Measurements from ENCODE around the gene SYT2.

Gene SYT2

DNA sequence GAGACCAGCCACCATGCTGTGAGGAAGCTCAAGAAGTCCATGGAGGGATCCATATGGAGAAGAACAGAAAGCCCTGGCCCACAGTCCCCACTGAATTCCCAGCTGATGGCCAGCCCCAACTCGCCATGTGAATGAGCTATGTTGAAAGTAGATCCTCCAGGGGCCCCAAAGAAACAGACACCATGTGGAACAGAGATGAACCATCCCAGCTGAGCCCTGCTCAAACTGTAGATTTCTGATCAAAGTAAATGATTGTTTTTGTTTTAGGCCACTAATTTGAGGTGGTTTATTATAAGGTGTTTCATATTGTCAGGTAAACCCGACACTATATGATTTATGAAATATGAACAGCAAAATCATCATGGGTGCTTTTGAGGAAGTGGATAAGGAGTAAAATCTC lies 32.8 kb downstream of the SYT2 start:
- H3K4me3 ChIP-seq (ENCODE audit: low read depth, low read length): no peak overlapping the region
- H3K36me3 ChIP-seq (ENCODE audit: control insufficient read depth, insufficient read depth, low read length): no peaks in the 10 kb centered on the region
- no peaks in the 10 kb centered on the region for H3K9me3 ChIP-seq (ENCODE audit: control insufficient read depth, insufficient read depth, low read length)
- no peak overlapping the region for H3K9ac ChIP-seq (ENCODE audit: low read depth, low read length)
- peaks cover 4% of the 10 kb centered on the region; the same call in 1 of the 2 replicates for H3K4me1 ChIP-seq (ENCODE audit: control insufficient read depth, insufficient read depth, low read length)
- H3K27ac ChIP-seq (ENCODE audit: low read depth, low read length): no peak overlapping the region
- H3K27me3 ChIP-seq (ENCODE audit: control insufficient read depth, insufficient read depth, low read length): no peaks in the 10 kb centered on the region

DNA sequence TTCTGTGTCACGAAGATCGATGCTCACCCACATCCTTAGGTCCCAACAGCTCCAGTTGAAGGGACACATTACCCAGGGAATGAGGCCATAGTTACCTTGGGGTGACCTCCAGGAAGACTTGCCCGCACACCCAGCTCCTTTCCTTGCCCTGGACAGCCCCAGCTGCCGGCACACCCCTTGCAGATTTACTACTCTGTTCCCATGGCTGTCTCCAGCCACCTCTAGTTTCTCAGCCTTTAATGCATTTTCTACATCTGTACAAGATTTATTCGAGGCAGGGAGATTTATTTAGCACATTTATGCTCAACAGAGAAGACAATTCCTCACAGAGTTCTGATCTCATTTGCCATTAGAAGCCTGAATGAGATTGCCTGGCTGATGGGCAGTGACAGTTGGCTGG lies 36.7 kb downstream of the SYT2 start:
- no peaks in the 10 kb centered on the region for H3K4me1 ChIP-seq (ENCODE audit: control insufficient read depth, insufficient read depth, low read length)
- no peak overlapping the region for H3K9ac ChIP-seq (ENCODE audit: low read depth, low read length)
- H3K4me3 ChIP-seq (ENCODE audit: low read depth, low read length): no peak overlapping the region
- H3K36me3 ChIP-seq (ENCODE audit: control insufficient read depth, insufficient read depth, low read length): no peaks in the 10 kb centered on the region
- H3K9me3 ChIP-seq (ENCODE audit: control insufficient read depth, insufficient read depth, low read length): no peaks in the 10 kb centered on the region
- no peaks in the 10 kb centered on the region for H3K27me3 ChIP-seq (ENCODE audit: control insufficient read depth, insufficient read depth, low read length)
- no peak overlapping the region for H3K27ac ChIP-seq (ENCODE audit: low read depth, low read length)

DNA sequence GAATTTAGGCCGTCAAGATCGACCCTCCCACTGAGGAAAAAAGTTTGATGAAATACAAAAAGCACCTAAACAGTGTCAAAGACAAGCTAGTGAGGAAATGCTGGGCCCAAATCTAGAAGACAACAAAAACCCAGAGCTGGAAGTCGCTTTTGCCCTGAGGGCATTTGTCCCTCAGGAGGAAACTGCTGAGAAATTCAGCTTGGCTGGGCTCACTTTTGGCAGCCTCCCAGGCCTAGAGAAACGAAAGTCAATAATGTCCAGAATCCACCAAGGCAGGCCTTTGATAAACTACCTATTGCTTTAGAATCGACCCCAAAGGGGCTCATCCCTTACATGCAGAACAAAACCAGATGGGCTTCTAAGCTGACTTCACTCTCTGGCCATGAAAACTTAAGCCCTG lies 38.9 kb downstream of the SYT2 start:
- H3K27me3 ChIP-seq (ENCODE audit: control insufficient read depth, insufficient read depth, low read length): no peaks in the 10 kb centered on the region

DNA sequence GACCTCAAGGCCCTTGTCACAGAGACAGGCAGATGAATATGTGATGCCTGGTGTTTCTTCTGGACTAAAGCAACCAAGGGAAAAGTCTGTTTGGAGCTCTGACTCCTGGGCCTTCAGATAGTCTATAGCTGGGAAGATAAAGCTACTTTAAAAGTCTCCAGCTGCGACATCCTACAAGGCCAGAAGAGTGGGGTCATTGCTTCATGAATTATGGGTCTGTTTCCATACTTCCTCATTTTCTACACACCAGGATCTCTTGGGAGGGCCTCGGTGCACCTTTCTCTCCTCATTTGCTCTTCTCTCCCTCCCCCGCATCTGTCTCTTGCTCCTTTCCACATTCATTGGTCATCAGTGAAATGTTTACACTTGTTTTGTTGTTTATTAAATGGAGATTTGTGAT lies 44.8 kb downstream of the SYT2 start:
- Histone ChIP-seq H3K9me3 (ENCODE audit: control insufficient read depth, insufficient read depth, low read length) (no peaks in the 10 kb centered on the region), H3K4me3 (ENCODE audit: low read depth, low read length) (no peak overlapping the region), H3K9ac (ENCODE audit: low read depth, low read length) (no peak overlapping the region), H3K4me1 (ENCODE audit: control insufficient read depth, insufficient read depth, low read length) (no peaks in the 10 kb centered on the region), H3K36me3 (ENCODE audit: control insufficient read depth, insufficient read depth, low read length) (no peaks in the 10 kb centered on the region), H3K27ac (ENCODE audit: low read depth, low read length) (no peak overlapping the region), H3K27me3 (ENCODE audit: control insufficient read depth, insufficient read depth, low read length) (no peaks in the 10 kb centered on the region)

More for the DNA sequence above, 38.9 kb downstream of the SYT2 start:
- no peak overlapping the region for H3K27ac ChIP-seq (ENCODE audit: low read depth, low read length)
- no peak overlapping the region for H3K9ac ChIP-seq (ENCODE audit: low read depth, low read length)
- H3K4me3 ChIP-seq (ENCODE audit: low read depth, low read length): no peak overlapping the region
- H3K36me3 ChIP-seq (ENCODE audit: control insufficient read depth, insufficient read depth, low read length): no peaks in the 10 kb centered on the region
- no peaks in the 10 kb centered on the region for H3K4me1 ChIP-seq (ENCODE audit: control insufficient read depth, insufficient read depth, low read length)
- no peaks in the 10 kb centered on the region for H3K9me3 ChIP-seq (ENCODE audit: control insufficient read depth, insufficient read depth, low read length)

DNA sequence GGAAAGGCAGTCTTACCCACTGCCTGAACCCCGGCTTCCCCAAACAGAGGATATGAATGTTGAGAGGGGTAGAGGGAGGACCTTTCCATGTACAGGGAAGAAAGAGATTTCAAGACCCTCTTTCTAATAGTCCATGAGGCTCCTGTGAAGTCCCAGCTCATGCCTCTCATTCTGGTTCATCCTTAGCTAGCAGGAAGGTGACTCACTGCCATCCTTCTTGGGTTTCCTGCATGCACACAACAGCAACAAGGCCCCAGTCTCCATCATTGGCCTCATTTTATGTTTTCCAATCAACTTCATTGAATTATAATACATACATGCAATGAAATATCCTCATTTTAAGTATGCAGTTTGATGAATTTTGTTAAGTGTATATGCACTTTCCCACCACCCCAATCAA lies 46.2 kb downstream of the SYT2 start:
- Histone ChIP-seq H3K36me3 (ENCODE audit: control insufficient read depth, insufficient read depth, low read length) (no peaks in the 10 kb centered on the region), H3K9me3 (ENCODE audit: control insufficient read depth, insufficient read depth, low read length) (no peaks in the 10 kb centered on the region), H3K27ac (ENCODE audit: low read depth, low read length) (no peak overlapping the region), H3K9ac (ENCODE audit: low read depth, low read length) (no peak overlapping the region), H3K27me3 (ENCODE audit: control insufficient read depth, insufficient read depth, low read length) (no peaks in the 10 kb centered on the region), H3K4me1 (ENCODE audit: control insufficient read depth, insufficient read depth, low read length) (no peaks in the 10 kb centered on the region), H3K4me3 (ENCODE audit: low read depth, low read length) (no peak overlapping the region)

DNA sequence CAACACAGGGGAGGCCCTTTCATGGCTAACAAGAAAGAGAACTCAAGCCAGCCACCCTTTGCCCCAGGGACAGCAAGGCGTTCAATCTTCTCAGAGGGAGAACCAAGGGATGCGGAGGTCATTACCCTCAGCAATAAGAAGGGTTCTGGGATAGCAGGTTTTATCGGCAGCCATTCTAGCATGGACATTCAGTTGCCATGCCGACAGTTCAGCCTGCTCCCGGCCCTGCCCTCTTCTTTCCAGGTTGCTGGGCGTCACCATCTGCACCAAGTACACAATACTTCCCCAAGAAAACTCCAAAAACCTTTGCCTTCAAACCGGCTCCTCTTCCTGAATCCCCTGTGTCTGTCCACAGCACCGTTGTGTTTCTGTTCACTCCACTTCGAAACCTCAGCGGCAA lies 47.1 kb downstream of the SYT2 start:
- Histone ChIP-seq H3K9ac (ENCODE audit: low read depth, low read length) (no peak overlapping the region), H3K4me3 (ENCODE audit: low read depth, low read length) (no peak overlapping the region), H3K4me1 (ENCODE audit: control insufficient read depth, insufficient read depth, low read length) (no peaks in the 10 kb centered on the region), H3K9me3 (ENCODE audit: control insufficient read depth, insufficient read depth, low read length) (no peaks in the 10 kb centered on the region), H3K27me3 (ENCODE audit: control insufficient read depth, insufficient read depth, low read length) (no peaks in the 10 kb centered on the region), H3K36me3 (ENCODE audit: control insufficient read depth, insufficient read depth, low read length) (no peaks in the 10 kb centered on the region), H3K27ac (ENCODE audit: low read depth, low read length) (no peak overlapping the region)

DNA sequence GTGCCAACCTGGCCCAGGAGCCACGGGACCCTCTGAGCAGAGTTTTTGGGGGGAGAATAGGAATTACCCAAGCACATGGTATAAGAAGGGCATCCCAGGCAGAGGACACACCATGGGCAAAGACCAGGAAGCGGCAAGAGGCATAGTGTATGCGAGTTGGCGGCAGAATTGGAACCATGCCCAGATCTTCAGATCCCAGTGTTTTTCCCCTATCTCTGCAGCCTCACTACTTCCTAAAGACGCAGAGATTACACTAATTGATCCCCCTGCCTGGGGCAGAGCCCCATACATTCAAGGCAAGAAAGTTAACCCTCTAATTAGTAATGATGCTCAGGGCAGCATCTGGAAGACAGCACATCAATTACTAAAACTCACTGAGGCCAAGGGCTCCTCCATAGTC lies 48.2 kb downstream of the SYT2 start:
- H3K4me3 ChIP-seq (ENCODE audit: low read depth, low read length): no peak overlapping the region
- H3K36me3 ChIP-seq (ENCODE audit: control insufficient read depth, insufficient read depth, low read length): no peaks in the 10 kb centered on the region
- H3K27me3 ChIP-seq (ENCODE audit: control insufficient read depth, insufficient read depth, low read length): no peaks in the 10 kb centered on the region
- H3K9me3 ChIP-seq (ENCODE audit: control insufficient read depth, insufficient read depth, low read length): no peaks in the 10 kb centered on the region
- no peak overlapping the region for H3K9ac ChIP-seq (ENCODE audit: low read depth, low read length)
- H3K27ac ChIP-seq (ENCODE audit: low read depth, low read length): no peak overlapping the region
- H3K4me1 ChIP-seq (ENCODE audit: control insufficient read depth, insufficient read depth, low read length): peaks cover 5% of the 10 kb centered on the region; the same call in 1 of the 2 replicates

DNA sequence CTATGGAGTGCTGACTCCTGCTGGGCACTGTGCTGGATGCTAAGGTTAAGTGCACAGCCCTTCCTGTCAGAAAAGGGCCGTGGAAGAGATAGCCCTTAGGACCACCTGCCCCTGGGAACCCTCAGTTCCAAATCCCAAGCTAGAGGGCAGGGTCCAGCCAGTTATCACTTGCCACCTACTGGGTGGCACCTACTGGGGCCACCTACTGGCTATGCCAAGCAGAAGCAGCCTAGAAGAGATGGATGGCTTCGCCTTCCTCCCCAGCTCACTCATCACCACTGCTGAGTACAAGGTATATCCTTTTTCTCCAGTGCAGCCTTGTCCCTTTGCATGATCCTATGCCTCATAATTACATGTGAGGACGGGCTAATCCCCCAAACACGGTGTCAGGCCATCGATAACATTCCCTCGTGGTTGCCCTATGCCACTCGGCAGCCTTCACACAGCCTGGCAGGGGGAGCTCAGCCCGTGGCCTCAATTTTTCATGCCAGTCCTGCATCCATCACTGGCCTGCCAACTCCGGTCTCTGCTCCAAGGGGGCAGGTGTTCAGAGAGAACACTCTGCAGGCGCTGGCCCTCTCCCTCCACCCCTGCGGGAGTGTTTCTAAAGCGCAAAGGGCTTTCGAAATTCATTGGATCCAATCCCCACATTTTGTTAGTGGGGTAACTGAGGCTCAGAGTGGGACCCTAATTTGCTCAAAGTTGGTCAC lies 49.0 kb downstream of the SYT2 start:
- Histone ChIP-seq H3K4me1 (ENCODE audit: control insufficient read depth, insufficient read depth, low read length) (peaks cover 5% of the 10 kb centered on the region; the same call in 1 of the 2 replicates), H3K4me3 (ENCODE audit: low read depth, low read length) (no peak overlapping the region), H3K9ac (ENCODE audit: low read depth, low read length) (no peak overlapping the region), H3K27ac (ENCODE audit: low read depth, low read length) (no peak overlapping the region), H3K27me3 (ENCODE audit: control insufficient read depth, insufficient read depth, low read length) (no peaks in the 10 kb centered on the region), H3K36me3 (ENCODE audit: control insufficient read depth, insufficient read depth, low read length) (no peaks in the 10 kb centered on the region), H3K9me3 (ENCODE audit: control insufficient read depth, insufficient read depth, low read length) (no peaks in the 10 kb centered on the region)

DNA sequence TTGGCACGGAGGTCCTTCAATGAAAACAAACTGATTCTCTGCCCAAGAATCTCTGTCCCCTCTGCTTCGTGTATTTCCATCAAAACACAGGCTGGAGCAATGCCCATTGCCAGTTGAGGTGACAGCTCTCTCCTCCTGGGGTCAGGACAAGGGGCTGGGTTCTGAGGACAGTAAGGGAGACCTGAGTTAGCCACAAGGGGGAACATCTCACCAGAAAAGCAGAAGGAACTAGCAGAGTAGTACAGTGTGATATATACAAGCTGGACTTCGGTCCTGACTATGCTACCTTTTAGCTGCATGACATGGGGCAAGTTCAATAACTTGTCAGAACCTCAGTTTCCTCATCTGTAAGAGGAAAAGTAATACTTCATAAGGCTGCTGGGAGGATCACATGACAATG lies 50.3 kb downstream of the SYT2 start:
- Histone ChIP-seq H3K4me3 (ENCODE audit: low read depth, low read length) (no peak overlapping the region), H3K9me3 (ENCODE audit: control insufficient read depth, insufficient read depth, low read length) (no peaks in the 10 kb centered on the region), H3K27me3 (ENCODE audit: control insufficient read depth, insufficient read depth, low read length) (no peaks in the 10 kb centered on the region), H3K36me3 (ENCODE audit: control insufficient read depth, insufficient read depth, low read length) (no peaks in the 10 kb centered on the region), H3K9ac (ENCODE audit: low read depth, low read length) (no peak overlapping the region), H3K4me1 (ENCODE audit: control insufficient read depth, insufficient read depth, low read length) (peaks cover 5% of the 10 kb centered on the region; the same call in 1 of the 2 replicates), H3K27ac (ENCODE audit: low read depth, low read length) (no peak overlapping the region)

DNA sequence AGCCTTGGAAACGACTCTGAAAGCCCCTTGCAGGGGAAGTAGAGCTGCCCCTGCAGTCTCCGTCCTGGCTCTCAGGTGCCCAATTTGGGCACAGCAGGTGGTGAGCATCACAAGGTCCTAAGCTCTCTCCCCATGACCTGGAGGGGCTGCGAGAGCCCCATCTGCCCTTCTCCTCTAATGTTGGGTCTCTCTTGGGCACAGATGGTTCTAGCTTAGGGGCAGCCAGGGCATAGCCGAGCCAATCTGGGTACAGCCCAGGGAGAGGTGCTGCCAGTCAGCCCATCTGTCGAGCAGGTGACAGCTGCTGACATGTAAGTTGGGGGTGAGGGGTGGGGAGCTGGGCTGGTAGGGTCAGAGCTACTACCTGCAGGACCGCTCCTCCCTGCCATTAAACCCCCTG lies 50.7 kb downstream of the SYT2 start:
- no peaks in the 10 kb centered on the region for H3K36me3 ChIP-seq (ENCODE audit: control insufficient read depth, insufficient read depth, low read length)

DNA sequence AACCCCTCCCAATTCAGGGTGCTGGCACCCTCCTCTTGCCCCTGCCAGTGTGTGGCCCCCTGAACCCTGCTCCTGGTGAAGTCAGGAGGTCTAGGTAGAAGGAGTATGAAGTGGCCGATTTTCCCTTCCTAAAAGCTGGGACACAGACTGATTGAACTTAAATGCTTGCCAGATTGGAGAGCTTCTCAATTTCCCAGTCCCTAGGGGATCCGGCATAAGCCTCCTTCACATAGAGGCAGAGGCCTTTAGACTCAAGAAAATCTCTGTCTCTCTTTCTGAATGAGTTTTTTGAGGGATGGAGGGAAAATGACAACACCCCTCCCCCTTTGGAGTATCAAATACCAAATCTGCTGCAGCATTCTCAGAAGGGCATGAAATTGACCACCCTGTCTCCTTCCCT lies 51.5 kb downstream of the SYT2 start:
- Histone ChIP-seq H3K4me3 (ENCODE audit: low read depth, low read length) (no peak overlapping the region), H3K27ac (ENCODE audit: low read depth, low read length) (no peak overlapping the region), H3K9ac (ENCODE audit: low read depth, low read length) (no peak overlapping the region), H3K27me3 (ENCODE audit: control insufficient read depth, insufficient read depth, low read length) (no peaks in the 10 kb centered on the region), H3K36me3 (ENCODE audit: control insufficient read depth, insufficient read depth, low read length) (no peaks in the 10 kb centered on the region), H3K4me1 (ENCODE audit: control insufficient read depth, insufficient read depth, low read length) (peaks cover 5% of the 10 kb centered on the region; the same call in 1 of the 2 replicates), H3K9me3 (ENCODE audit: control insufficient read depth, insufficient read depth, low read length) (no peaks in the 10 kb centered on the region)

More for the DNA sequence above, 50.7 kb downstream of the SYT2 start:
- no peaks in the 10 kb centered on the region for H3K9me3 ChIP-seq (ENCODE audit: control insufficient read depth, insufficient read depth, low read length)
- H3K27me3 ChIP-seq (ENCODE audit: control insufficient read depth, insufficient read depth, low read length): no peaks in the 10 kb centered on the region
- no peak overlapping the region for H3K9ac ChIP-seq (ENCODE audit: low read depth, low read length)
- H3K4me3 ChIP-seq (ENCODE audit: low read depth, low read length): no peak overlapping the region
- peaks cover 5% of the 10 kb centered on the region; the same call in 1 of the 2 replicates for H3K4me1 ChIP-seq (ENCODE audit: control insufficient read depth, insufficient read depth, low read length)
- no peak overlapping the region for H3K27ac ChIP-seq (ENCODE audit: low read depth, low read length)

Data from HUES48 (cell line).